Umbilical cord (tissue), 2 donors: ENCODE measurements around the gene PPP1R12B. TPM values are rescaled to one million over a fixed set of nuclear protein-coding genes. Genes with fewer than 3 reads are reported as not detected.
"Not testable (repeated sequence)": the region's sequence is repeated elsewhere in the genome, so short reads cannot be mapped to it uniquely, and the experiment has no call there.

Source experiments
- DNase-seq: peaks from one replicate; pipeline ENCODE4 v3.0.0-alpha.2; 2015; ENCODE audit warnings: low spot score
- total RNA-seq: library from RNA; depleted of rRNA; stranded (reverse); fragments of >200 nt; gene quantifications from one replicate; pipeline ENCODE4 v1.2.3, GENCODE V29; 2014; ENCODE audit warnings: low replicate concordance; ENCODE audit not compliant: insufficient read depth

PPP1R12B gene
- total RNA-seq, 1 donor from 2014 or later = 472 TPM

DNA sequence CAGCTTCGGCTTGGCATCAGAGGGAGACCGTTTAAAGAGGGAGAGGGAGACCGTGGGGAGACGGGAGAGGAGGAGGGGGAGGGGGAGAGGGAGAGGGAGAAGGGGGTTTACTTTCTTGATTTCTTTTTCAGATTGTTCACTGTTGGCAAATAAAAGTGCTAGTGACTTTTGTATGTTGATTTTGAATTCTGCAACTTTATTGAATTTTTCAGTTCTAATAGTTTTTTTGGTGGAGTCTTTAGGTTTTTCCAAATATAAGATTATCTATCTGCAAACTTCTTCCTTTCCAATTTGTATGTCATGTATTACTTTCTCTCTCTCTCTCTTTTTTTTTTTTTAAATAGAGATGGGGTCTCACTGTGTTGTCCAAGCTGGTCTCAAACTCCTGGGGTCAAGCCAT, 104.0 kb downstream of the PPP1R12B start:
- no peak for DNase-seq

DNA sequence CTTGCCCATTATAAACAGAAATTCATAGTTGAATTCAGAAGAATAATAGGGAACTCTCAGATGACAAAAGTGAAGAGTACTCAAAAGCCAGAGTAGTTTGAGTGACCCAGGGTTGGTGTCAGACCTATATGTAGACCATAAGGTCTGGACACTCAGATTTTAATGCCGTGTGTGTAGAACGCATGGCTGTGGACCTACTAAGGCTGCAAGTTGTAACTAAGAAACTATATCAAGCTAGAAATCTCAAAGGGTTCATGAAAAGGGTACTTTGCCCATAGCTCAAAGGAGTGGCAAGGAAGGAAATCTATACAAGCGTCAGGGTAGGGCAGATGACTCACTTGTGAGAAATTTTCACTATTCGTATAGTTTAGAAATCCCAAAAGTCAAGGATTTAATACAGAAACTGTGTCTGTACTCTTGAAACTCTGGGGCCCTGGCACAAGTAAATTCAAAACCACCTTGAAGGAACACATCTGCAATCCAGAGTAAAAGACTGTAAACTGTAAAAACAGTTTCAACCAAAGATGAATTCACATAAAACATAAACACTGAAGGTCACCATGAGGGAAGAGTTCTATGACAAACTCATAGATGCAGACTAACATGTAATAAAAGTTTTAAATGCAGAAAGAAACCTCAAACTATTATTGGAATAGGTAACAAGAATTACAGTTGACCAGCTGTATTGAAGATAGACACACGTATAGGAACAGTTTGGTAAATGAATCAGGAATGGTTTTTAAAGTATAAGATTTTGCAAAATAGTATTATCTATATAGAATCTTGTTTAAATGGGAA, 108.1 kb downstream of the PPP1R12B start:
- DNase-seq = peak; percentile 61

- DNase-seq = not testable (repeated sequence)
These were observed 110.2 kb downstream of the PPP1R12B start for GRCh38 chr1:202458651-202459050.

- DNase-seq = not testable (repeated sequence)
These were observed 111.1 kb downstream of the PPP1R12B start for GRCh38 chr1:202459470-202460142.

GRCh38 chr1:202460143-202460495, 111.6 kb downstream of the PPP1R12B start:
- peak; percentile 13 for DNase-seq

DNA sequence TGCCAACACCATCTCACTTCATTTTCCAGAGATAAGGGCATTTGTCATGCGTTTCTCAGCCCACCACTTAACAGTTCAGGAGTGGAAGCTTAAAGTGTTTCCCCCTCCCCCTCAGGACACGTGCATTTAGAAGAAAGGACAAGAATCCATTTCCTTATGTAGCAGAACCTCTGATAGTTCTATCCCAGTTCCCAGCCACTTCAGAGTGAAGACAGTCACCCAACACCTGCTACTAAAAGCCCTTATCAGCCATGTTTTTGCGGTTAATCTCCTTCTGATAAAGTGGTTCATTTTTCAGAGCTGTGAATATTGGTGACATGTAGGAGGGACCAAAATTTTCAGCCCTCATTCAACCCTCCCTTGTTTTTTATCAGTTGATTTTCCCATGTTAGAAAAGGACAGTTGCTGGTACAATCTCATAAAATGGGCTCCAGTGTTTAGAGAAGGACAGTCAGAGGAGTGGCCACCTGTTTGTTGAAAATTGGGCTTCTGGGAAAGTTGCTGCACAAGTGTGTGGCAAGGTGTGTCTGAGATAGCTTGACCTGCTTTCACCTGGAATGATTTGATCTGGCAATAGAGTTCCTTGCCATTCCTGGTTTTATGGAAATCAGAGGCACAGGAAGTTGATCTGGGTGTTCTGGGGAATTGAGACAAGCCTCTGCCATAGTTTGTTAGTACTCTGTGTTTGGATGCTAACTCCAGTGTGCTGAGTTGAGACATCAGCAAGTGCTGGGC, 114.0 kb downstream of the PPP1R12B start:
- DNase-seq = no peak

GRCh38 chr1:202464153-202464742, 115.7 kb downstream of the PPP1R12B start:
- peak; percentile 37 for DNase-seq

- DNase-seq = not testable (repeated sequence)
These were observed 117.3 kb downstream of the PPP1R12B start for GRCh38 chr1:202465644-202466270.

DNA sequence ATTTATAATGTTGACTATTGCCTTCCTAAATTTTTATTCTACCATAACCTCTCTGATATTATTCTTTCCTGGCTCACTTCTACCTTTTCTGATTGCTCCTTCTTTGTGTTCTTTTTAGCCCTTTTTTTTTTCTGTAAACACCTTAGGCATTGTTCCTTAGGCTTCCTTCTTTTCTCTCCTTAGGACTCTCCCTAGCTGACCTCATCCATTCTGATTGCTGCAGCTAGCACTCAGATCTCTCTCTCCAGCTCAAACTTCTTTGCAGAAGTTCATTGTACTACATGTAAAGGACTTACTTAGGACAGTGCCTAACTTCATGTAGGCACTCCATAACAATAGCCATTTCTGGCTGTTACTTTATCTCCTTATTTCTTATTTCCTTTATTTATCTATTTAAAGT, 117.8 kb downstream of the PPP1R12B start:
- DNase-seq = not testable (repeated sequence)

DNA sequence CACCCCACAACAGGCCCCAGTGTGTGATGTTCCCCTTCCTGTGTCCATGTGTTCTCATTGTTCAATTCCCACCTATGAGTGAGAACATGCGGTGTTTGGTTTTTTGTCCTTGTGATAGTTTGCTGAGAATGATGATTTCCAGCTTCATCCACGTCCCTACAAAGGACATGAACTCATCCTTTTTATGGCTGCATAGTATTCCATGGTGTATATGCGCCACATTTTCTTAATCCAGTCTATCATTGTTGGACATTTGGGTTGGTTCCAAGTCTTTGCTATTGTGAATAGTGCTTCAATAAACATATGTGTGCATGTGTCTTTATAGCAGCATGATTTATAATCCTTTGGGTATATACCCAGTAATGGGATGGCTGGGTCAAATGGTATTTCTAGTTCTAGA, 118.9 kb downstream of the PPP1R12B start:
- DNase-seq = not testable (repeated sequence)

DNA sequence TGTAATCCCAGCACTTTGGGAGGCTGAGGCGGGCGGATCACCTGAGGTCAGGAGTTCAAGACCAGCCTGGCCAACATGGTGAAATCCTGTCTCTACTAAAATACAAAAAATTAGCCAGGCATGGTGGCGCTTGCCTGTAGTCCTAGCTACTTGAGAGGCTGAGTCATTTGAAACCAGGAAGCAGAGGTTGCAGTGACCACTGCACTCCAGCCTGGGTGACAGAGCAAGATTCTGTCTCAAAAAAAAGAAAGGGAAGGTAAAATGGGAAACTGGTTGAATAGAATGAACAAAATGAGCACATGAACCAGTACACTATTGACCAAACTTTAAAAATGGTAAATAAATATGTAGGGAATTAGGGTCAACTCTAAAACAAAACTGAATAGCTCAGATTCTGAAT, 120.2 kb downstream of the PPP1R12B start:
- not testable (repeated sequence) for DNase-seq

DNA sequence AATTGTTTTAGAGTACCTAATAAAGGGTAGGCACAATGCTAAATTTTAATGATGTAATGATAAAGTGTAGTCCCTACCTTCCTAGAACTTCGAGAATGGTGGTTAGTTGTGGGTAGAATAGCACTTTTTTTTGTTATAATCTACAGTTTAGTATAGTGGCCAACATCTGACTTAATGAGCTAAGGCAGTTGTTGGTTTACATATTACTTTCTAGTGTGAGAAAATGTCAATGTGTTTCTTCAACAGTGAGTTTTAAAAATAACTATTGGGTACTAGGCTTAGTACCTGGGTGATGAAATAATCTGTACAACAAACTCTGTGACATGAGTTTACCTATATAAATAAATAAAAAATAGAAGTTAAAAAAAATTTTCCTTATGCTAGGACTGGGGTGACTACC, 120.6 kb downstream of the PPP1R12B start:
- DNase-seq = not testable (repeated sequence)

DNA sequence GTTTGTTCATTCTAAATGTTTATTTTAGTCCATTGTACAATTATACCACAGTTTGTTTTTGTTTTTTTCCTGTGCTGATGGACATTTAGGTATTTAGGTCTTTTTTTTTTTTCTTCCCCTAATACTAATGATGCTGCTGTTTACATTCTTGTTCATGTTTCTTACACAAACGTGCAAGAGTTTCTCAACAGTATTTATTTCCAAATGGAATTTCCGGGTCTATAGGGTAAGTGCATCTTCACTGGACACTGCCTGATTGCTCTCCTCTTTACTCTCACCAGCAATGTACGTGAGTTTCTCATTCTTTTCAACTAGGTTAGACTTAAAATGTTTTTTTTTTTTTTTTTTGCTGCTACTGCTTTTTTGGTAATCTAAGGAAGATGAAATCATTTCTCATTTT, 122.7 kb downstream of the PPP1R12B start:
- DNase-seq = no peak

DNA sequence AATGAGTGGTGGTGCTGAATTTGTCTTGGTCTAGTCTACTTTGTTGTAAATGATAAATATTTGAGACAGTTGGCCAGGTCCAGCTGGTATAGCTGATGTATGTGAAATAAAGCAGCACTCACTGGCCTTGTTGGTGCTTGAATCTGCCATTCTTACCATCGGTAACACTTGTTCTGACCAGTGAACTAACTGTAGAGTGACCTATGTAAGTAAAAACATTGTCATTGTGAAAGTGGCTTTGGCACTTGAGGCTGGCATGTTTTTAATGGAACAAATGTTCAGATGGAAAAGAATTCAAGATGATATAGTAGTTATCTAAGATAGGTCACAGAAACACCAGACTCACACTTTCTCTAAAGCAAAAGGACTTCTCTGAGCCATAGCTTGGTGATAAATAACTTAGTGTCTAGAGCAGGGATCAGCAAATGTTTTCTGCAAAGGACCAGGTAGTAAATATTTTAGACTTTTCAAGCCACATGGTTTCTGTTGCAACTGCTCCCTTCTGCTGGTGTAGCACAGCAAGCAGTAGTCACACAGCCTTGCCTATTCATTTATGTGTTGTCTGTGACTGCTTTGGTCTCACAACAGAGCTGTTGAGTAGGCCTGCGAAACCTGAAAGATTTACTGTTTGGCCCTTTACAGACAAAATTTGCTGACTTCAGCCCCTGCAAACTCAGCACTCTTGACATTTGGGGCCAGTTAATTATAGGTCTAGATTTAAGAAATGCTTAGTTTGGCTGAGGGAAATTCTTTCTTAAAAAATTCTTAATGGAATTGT, 124.0 kb downstream of the PPP1R12B start:
- DNase-seq = peak; percentile 27

- DNase-seq = peak; percentile 9
These were observed 125.0 kb downstream of the PPP1R12B start for GRCh38 chr1:202473266-202474045.

- DNase-seq = not testable (repeated sequence)
These were observed 131.2 kb downstream of the PPP1R12B start for GRCh38 chr1:202479661-202480060.

DNA sequence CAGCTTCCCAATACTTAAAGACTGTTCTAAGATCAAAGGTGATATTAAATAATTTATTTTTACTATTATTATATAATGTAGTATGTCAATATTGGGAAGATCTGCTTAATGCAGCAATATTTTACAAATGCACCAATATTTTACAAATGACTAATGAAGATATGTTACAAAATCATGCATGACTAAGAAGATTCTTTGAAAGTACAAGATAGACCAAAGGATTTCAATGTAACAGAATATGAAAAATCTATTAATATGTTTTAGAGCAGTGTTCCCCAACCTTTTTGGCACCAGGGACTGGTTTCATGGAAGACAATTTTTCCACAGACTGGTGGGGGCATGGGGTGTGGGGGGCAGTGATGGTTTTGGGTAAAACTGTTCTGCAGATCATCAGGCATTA, 132.1 kb downstream of the PPP1R12B start:
- DNase-seq = not testable (repeated sequence)

DNA sequence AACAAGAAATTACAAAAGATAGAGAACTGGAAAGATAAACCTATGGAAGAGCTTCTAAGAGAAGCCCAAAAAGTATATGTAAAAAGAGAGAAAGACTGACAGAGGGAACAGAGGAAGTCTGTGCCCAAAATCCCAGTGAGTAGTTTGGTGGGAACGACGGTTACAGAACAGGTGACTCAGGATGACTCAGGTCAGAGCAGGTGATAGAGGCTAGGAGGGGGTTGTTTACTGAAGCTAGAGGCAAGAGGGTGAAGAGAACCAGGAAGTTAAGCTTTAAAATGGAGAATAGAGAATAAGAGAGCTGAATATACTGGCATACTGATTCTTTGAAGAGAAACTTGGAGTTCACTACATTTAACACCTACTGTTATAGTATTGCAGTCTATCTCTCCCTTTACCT, 134.9 kb downstream of the PPP1R12B start:
- DNase-seq = not testable (repeated sequence)

- DNase-seq = not testable (repeated sequence)
These were observed 135.5 kb downstream of the PPP1R12B start for GRCh38 chr1:202484032-202484431.

DNA sequence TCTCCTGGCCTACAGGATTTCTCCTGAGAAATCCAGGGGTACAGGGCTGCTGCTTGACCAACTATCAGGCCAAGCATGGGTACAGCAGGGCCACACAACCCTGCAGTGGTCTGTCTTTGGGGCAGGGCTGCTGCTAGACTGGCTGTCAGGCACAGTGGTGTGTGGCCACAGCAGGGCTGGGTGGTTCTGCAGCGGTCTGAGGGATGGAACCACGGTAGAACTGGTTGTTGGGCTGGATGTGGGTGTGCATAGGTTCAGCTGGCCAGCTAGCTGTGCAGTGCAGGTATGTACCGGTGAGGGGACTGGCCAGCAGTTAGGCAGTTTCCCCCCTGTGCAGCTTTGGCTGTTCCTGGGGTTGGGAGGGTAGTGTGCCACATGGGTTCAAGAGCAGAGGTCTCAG, 136.3 kb downstream of the PPP1R12B start:
- not testable (repeated sequence) for DNase-seq
